Bronchial epithelial cell (primary cell): ENCODE data around the gene ETV3L. TPM values are rescaled to one million over a fixed set of nuclear protein-coding genes. Genes with fewer than 3 reads are reported as not detected.

ENCODE experiments used
- DNase-seq: peaks from one replicate; pipeline ENCODE4 v3.0.0-alpha.2; 2010; ENCODE audit warnings: low read depth
- FAIRE-seq: peaks from 2 replicates; lab custom pipeline; 2011; peaks lifted over from hg19 to GRCh38; lab: Jason Lieb, UNC
- H3K27me3 ChIP-seq: 2 replicates; pipeline ENCODE4 v1.5.1; 2011; ENCODE audit warnings: low read length; ENCODE audit not compliant: control insufficient read depth, insufficient read depth
- H3K36me3 ChIP-seq: 2 replicates; pipeline ENCODE4 v1.5.1; 2011; ENCODE audit warnings: low read length; ENCODE audit not compliant: control insufficient read depth, insufficient read depth
- H3K4me3 ChIP-seq: 2 replicates; pipeline ENCODE4 v1.5.1; 2011; ENCODE audit warnings: mild to moderate bottlenecking, low read depth, low read length, control low read depth
- CTCF ChIP-seq: IDR thresholded peaks from 2 replicates; pipeline ENCODE4 v1.5.1; 2011; ENCODE audit warnings: mild to moderate bottlenecking, moderate library complexity, low read length, control low read depth, inconsistent platforms; ENCODE audit not compliant: insufficient read depth, severe bottlenecking
- total RNA-seq: library from RNA; depleted of rRNA; stranded (reverse); fragments of >200 nt; gene quantifications from 2 replicates; pipeline ENCODE4 v1.2.1, GENCODE V29; 2014

Gene ETV3L
- total RNA-seq, 1 donor from 2014 or later = not detected

- TF ChIP-seq CTCF = no peak
- FAIRE-seq (no peak), DNase-seq (no peak)
- H3K4me3 ChIP-seq = no peak overlapping the region
- no peaks in the 10 kb centered on the region for H3K36me3 ChIP-seq
- H3K27me3 ChIP-seq = peaks cover 8% of the 10 kb centered on the region
These were observed 15.8 kb upstream of the ETV3L start for GRCh38 chr1:157115429-157115838.

GRCh38 chr1:157114183-157115121 is 14.8 kb upstream of the ETV3L start:
- Histone ChIP-seq H3K27me3 (peaks cover 8% of the 10 kb centered on the region), H3K36me3 (no peaks in the 10 kb centered on the region), H3K4me3 (no peak overlapping the region)
- FAIRE-seq (no peak), DNase-seq (no peak)
- TF ChIP-seq CTCF = no peak

GRCh38 chr1:157113631-157114030 is 14.0 kb upstream of the ETV3L start:
- DNase-seq = no peak
- H3K36me3 ChIP-seq = no peaks in the 10 kb centered on the region
- no peak for TF ChIP-seq CTCF
- peaks cover 10% of the 10 kb centered on the region for H3K27me3 ChIP-seq
- FAIRE-seq = no peak
- H3K4me3 ChIP-seq = no peak overlapping the region

- H3K27me3 ChIP-seq = peaks cover 10% of the 10 kb centered on the region
- H3K4me3 ChIP-seq = no peak overlapping the region
- FAIRE-seq (no peak), DNase-seq (no peak)
- no peaks in the 10 kb centered on the region for H3K36me3 ChIP-seq
- no peak for TF ChIP-seq CTCF
These were observed 13.5 kb upstream of the ETV3L start for GRCh38 chr1:157113106-157113505.

- DNase-seq = no peak
- Histone ChIP-seq H3K27me3 (peaks cover 10% of the 10 kb centered on the region), H3K4me3 (no peak overlapping the region), H3K36me3 (no peaks in the 10 kb centered on the region)
- peak; percentile 68 for FAIRE-seq
- TF ChIP-seq CTCF = no peak
These were observed 12.7 kb upstream of the ETV3L start for GRCh38 chr1:157112186-157112867.
